Measurements from ENCODE around the gene LILRA2. TPM values are rescaled to one million over a fixed set of nuclear protein-coding genes. Genes with fewer than 3 reads are reported as not detected.
"Not testable (repeated sequence)": the region's sequence is repeated elsewhere in the genome, so short reads cannot be mapped to it uniquely, and the experiment has no call there.

The LILRA2 gene
- total RNA-seq, 2 experiments from 2014 or later, result not detected

DNA sequence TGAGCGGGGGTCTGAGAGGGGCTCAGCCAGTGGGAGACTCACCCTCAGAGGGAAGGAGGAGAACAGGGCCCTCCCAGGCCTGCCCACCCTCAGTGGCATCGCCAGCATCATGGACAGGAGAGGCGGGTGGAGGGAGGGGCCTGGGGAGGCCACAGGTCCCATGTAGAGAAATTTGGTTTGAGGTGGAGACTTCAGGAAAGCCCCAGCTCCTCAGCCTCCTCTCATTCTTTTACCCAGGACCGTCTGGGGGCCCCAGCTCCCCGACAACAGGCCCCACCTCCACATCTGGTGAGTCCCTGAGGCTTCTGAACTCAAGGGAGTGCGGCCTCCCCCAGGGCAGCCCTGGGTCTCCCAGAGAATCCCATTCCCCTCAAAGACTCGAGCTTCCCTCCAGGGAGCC, 59.8 kb downstream of the LILRA2 start:
- POLR2A ChIA-PET, result no interaction called here
- CTCF ChIA-PET, result no interaction called here

DNA sequence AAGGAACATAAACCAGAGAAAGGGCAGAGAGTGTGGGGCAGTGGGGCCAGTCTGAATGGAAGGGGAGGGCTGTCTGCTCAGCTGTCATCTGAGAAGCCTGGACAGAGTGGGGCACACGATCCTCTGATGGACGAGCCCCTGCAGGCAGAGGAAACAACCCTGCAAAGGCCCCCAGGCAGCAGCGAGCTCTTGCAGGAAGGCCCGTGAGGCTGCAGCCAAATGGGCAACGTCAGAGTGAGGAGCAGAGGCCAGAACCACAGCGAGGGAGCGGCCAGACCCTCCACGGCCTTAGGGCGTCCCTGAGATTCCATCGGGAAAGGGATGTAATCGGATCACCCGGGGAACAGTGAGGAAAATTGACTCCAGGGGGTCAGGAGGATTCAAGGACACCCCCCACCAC, 62.5 kb downstream of the LILRA2 start:
- POLR2A ChIA-PET, CTCF ChIA-PET: not testable (repeated sequence)

DNA sequence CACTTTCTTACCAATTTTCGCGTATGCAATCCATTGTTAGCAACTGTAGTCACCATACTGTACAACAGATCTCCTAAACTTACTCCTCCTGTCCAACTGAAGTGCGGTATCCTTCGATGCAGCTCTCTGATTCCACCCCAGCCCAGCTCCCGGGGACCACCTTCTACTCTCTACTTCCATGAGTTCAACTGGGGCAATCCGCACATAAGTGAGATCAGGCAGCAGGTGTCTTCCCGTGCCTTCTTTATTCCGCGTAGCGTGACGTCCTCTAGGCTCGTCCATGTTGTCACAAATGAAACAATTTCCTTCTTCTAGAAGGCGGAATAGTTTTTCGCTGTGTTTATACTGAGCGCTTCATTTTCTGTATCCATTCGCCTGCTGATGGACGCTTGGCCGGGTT, 65.1 kb downstream of the LILRA2 start:
- ChIA-PET POLR2A (no interaction called here), CTCF (no interaction called here)

Other genes starting within 250 kb of the LILRA2 start
- not detected for gene LILRA4, start 234.6 kb upstream of the LILRA2 start, total RNA-seq
- 1 to 10 TPM; 7.4 to 9.3 TPM for gene LAIR1, start 208.9 kb upstream of the LILRA2 start, total RNA-seq
- under 1 TPM in 1 of 2 experiments, not detected in 1; 0.21 TPM for gene TTYH1, start 158.3 kb upstream of the LILRA2 start, total RNA-seq
- gene LENG8, start 124.6 kb upstream of the LILRA2 start, total RNA-seq, result 100 to 1,000 TPM; 121 to 132 TPM
- gene LENG9, start 110.0 kb upstream of the LILRA2 start, total RNA-seq, result 1 to 10 TPM; 4.3 to 4.4 TPM
- 1 to 10 TPM in 1 of 2 experiments, under 1 TPM in 1; 0.51 to 1.2 TPM for gene CDC42EP5, start 100.5 kb upstream of the LILRA2 start, total RNA-seq
- gene LAIR2, start 71.0 kb upstream of the LILRA2 start, total RNA-seq, result 1 to 10 TPM; 1.8 to 2.2 TPM
- not detected for gene LILRA1, start 19.8 kb downstream of the LILRA2 start, total RNA-seq
- gene LILRB1, start 56.7 kb downstream of the LILRA2 start, total RNA-seq, result 1 to 10 TPM; 1.2 to 1.5 TPM
- gene LILRB4, start 89.2 kb downstream of the LILRA2 start, total RNA-seq, result not detected
- gene KIR3DL3, start 150.7 kb downstream of the LILRA2 start, total RNA-seq, result not detected
- under 1 TPM; 0.57 to 0.74 TPM for gene KIR2DL3, start 164.7 kb downstream of the LILRA2 start, total RNA-seq
- gene KIR2DL1, start 196.0 kb downstream of the LILRA2 start, total RNA-seq, result under 1 TPM; 0.34 to 0.42 TPM
- under 1 TPM; 0.13 to 0.21 TPM for gene KIR2DL4, start 229.8 kb downstream of the LILRA2 start, total RNA-seq
- gene KIR3DL1, start 242.7 kb downstream of the LILRA2 start, total RNA-seq, result under 1 TPM; 0.23 to 0.38 TPM